B cell (primary cell): ENCODE results near the gene TYK2. TPM values are rescaled to one million over a fixed set of nuclear protein-coding genes. Genes with fewer than 3 reads are reported as not detected.
A peak's percentile ranks its signal among the peaks of the same experiment; 100 is the strongest.
"Not testable (repeated sequence)": the region's sequence is repeated elsewhere in the genome, so short reads cannot be mapped to it uniquely, and the experiment has no call there.

Experiments used
- ATAC-seq: fragments of 200-7000 bp; cut with Tn5 transposase; one replicate; pipeline ENCODE4 v1.10.0; 2021; ENCODE audit warnings: low read depth, mild to moderate bottlenecking, moderate number of reproducible peaks, moderate library complexity
- CTCF ChIA-PET: fragments of 350-600 bp; sonication (Branson Sonifier 250); formaldehyde crosslinking; loops from one replicate; lab custom pipeline; 2021; ENCODE audit warnings: antibody characterized with exemption, inconsistent platforms; lab: Charles Lee
- POLR2A ChIA-PET: fragments of 350-600 bp; sonication (Branson Sonifier 250); formaldehyde crosslinking; loops from one replicate; lab custom pipeline; 2021; ENCODE audit warnings: antibody characterized with exemption; lab: Charles Lee
- DNase-seq: peaks from one replicate; pipeline ENCODE4 v3.0.0; 2013
- H2AFZ ChIP-seq: 2 replicates; pipeline ENCODE4 v1.6.1; 2012; ENCODE audit warnings: mild to moderate bottlenecking, low read depth, low read length; ENCODE audit not compliant: insufficient read depth, poor library complexity, severe bottlenecking
- H3K27ac ChIP-seq, 2 donors: 1 replicate in 1 of 2; 2 replicates in 1 of 2; pipeline ENCODE4 v1.5.1; 2012 to 2013; ENCODE audit warnings: low read length in 2 of 2, mild to moderate bottlenecking in 2 of 2, moderate library complexity in 1 of 2
- H3K27me3 ChIP-seq, 4 experiments: fragments of 200-600 bp in 1 of 4; sonication (generic) in 1 of 4; replicated peaks in 1 of 4; 1 replicate in 2 of 4; 2 replicates in 2 of 4; pipeline versions ENCODE4 v1.6.1 to v1.7.0; 2013 to 2016; ENCODE audit warnings: low read length in 3 of 4, mild to moderate bottlenecking in 2 of 4, mixed read lengths in 1 of 4, moderate library complexity in 1 of 4; ENCODE audit not compliant: insufficient read depth in 4 of 4, control insufficient read depth in 3 of 4; ENCODE audit errors: control extremely low read depth in 1 of 4
- H3K36me3 ChIP-seq, 2 experiments: replicated peaks in 1 of 2; 1 replicate in 1 of 2; 2 replicates in 1 of 2; pipeline versions ENCODE4 v1.6.1 to v1.7.1; 2013; ENCODE audit warnings: low read length in 1 of 2; ENCODE audit not compliant: insufficient read depth in 2 of 2, control insufficient read depth in 1 of 2; ENCODE audit errors: control extremely low read depth in 1 of 2, extremely low read depth in 1 of 2
- H3K4me1 ChIP-seq, 2 donors: fragments of 200-600 bp in 1 of 2; sonication (generic) in 1 of 2; 1 replicate in 1 of 2; 2 replicates in 1 of 2; pipeline versions ENCODE4 v1.5.1 to v1.6.1; 2013 to 2017; ENCODE audit warnings: low read length in 2 of 2; ENCODE audit not compliant: control insufficient read depth in 2 of 2, insufficient read depth in 2 of 2
- H3K4me2 ChIP-seq: replicated peaks from 2 replicates; pipeline ENCODE3; 2012; ENCODE audit warnings: mild to moderate bottlenecking, low read depth, low read length; ENCODE audit not compliant: poor library complexity, severe bottlenecking
- H3K4me3 ChIP-seq, 5 experiments: fragments of 200-600 bp in 1 of 5; sonication (generic) in 1 of 5; 1 replicate in 3 of 5; 2 replicates in 2 of 5; pipeline versions ENCODE4 v1.5.1 to v1.7.0; 2011 to 2016; ENCODE audit warnings: low read length in 4 of 5, mild to moderate bottlenecking in 4 of 5, low read depth in 2 of 5, control low read depth in 1 of 5, moderate library complexity in 1 of 5; ENCODE audit not compliant: insufficient read depth in 1 of 5; ENCODE audit errors: control extremely low read depth in 1 of 5, extremely low read depth in 1 of 5
- H3K79me2 ChIP-seq: fragments of 200-600 bp; sonication (generic); one replicate; pipeline ENCODE4 v1.6.0; 2016; ENCODE audit warnings: low read length; ENCODE audit not compliant: control insufficient read depth, insufficient read depth
- H3K9ac ChIP-seq: fragments of 200-600 bp; sonication (generic); 2 replicates; pipeline ENCODE4 v1.6.1; 2017; ENCODE audit warnings: mild to moderate bottlenecking, low read length, moderate library complexity
- H3K9me3 ChIP-seq, 3 donors: one replicate each; pipeline versions ENCODE4 v1.6.1 to v1.7.1; 2013; ENCODE audit warnings: low read length in 2 of 3; ENCODE audit not compliant: control insufficient read depth in 2 of 3, insufficient read depth in 1 of 3; ENCODE audit errors: control extremely low read depth in 1 of 3
- H4K20me1 ChIP-seq: 2 replicates; pipeline ENCODE4 v1.6.0; 2012; ENCODE audit warnings: mild to moderate bottlenecking, low read length; ENCODE audit not compliant: insufficient read depth, control insufficient read depth, poor library complexity, severe bottlenecking
- H3K27ac Mint-ChIP-seq: one replicate; pipeline ENCODE4 v1.8.0; 2021; ENCODE audit warnings: mixed read lengths
- H3K27me3 Mint-ChIP-seq: one replicate; pipeline ENCODE4 v1.8.0; 2021; ENCODE audit warnings: mixed read lengths
- H3K4me1 Mint-ChIP-seq: one replicate; pipeline ENCODE4 v1.8.0; 2021; ENCODE audit warnings: mixed read lengths
- H3K4me3 Mint-ChIP-seq: one replicate; pipeline ENCODE4 v1.8.0; 2021; ENCODE audit warnings: mixed read lengths
- H3K9me3 Mint-ChIP-seq: one replicate; pipeline ENCODE4 v1.8.0; 2022; ENCODE audit warnings: mixed read lengths; ENCODE audit not compliant: insufficient read depth
- CTCF ChIP-seq: fragments of 200-600 bp; IDR thresholded peaks from one replicate; pipeline ENCODE4 v1.8.0; 2022; ENCODE audit warnings: antibody characterized with exemption, mild to moderate bottlenecking
- EZH2 ChIP-seq: IDR thresholded peaks from 2 replicates; pipeline ENCODE4 v1.6.1; 2012; ENCODE audit warnings: borderline replicate concordance, low read depth, mild to moderate bottlenecking, moderate library complexity, low read length; ENCODE audit not compliant: insufficient read depth, poor library complexity, severe bottlenecking
- WGBS: methylation state at CpG from one replicate; pipeline ENCODE4 v1.1.5; 2013; ENCODE audit warnings: missing lambda C conversion rate; ENCODE audit not compliant: insufficient coverage; 5-methylcytosine and 5-hydroxymethylcytosine counted together
- intact Hi-C: fragments of 100-400 bp; cut with micrococcal nuclease; formaldehyde crosslinking; loops from one replicate; pipeline ENCODE4 v1.10.0; 2022
- polyA plus RNA-seq: library from polyadenylated mRNA; depleted of rRNA; stranded (reverse); fragments of >200 nt; gene quantifications from 2 replicates; pipeline ENCODE4 v1.2.3, GENCODE V29; 2012
- total RNA-seq, 2 donors: library from RNA; stranded (reverse); fragments of 120-200 nt in 1 of 2; gene quantifications; 1 replicate in 1 of 2; 2 replicates in 1 of 2; pipeline versions ENCODE4 v1.2.3 to v1.2.4, GENCODE V29; 2013 to 2022

TYK2 gene
- total and polyA plus RNA-seq, 2 donors (not counting 1 experiment from before 2014, with no cell fraction given): 337 to 343 TPM

GRCh38 chr19:10379880-10380312 lies 476 bp downstream of the TYK2 start:
- 0% methylated on average over 6 of the region's 10 CpGs for WGBS
- Histone ChIP-seq H3K79me2 (peaks cover 33% of the 10 kb centered on the region), H3K27me3 (no peaks in the 10 kb centered on the region), H3K9ac (peak overlapping the region; percentile 94), H3K36me3 (peaks cover 0 to 16% of the 10 kb centered on the region in 2 experiments), H3K4me2 (peak overlapping the region; percentile 99), H3K27ac (peak overlapping the region; percentile 62 to 91), H3K4me1 (peaks cover 10 to 17% of the 10 kb centered on the region in 2 donors), H4K20me1 (no peaks in the 10 kb centered on the region), H2AFZ (peak overlapping the region; percentile 98), H3K9me3 (no peaks in the 10 kb centered on the region), H3K4me3 (peak overlapping the region; percentile 63 to 99 (median 90))
- Mint-ChIP-seq H3K27ac (peak overlapping the region; percentile 91), H3K9me3 (no peaks in the 10 kb centered on the region), H3K4me3 (peak overlapping the region; percentile 87), H3K27me3 (no peaks in the 10 kb centered on the region), H3K4me1 (peaks cover 23% of the 10 kb centered on the region)
- intact Hi-C loops: loop anchor here (1.0 to 2.0 kb wide), 5 partner anchors 23 to 284 kb away; partner anchors contain the start of genes CDC37, ICAM1 and RAVER1
- ATAC-seq (no peak), DNase-seq (no peak)
- ChIA-PET POLR2A (interaction anchor here (0.6 to 2.3 kb wide), 6 partner anchors 46 to 185 kb away, joined by 3 to 15 read pairs (median 8); partner anchors contain the start of genes DNMT1, ICAM1 and RAVER1), CTCF (interaction anchor here (0.6 to 18.2 kb wide), 9 partner anchors 9 to 323 kb away, joined by 3 to 570 read pairs (median 5); partner anchors contain the start of gene ICAM1)
- TF ChIP-seq CTCF (no peak), EZH2 (no peak)

GRCh38 chr19:10378124-10378523 lies 2.2 kb downstream of the TYK2 start:
- peaks cover 0 to 19% of the 10 kb centered on the region in 2 experiments for H3K36me3 ChIP-seq
- no peaks in the 10 kb centered on the region for H4K20me1 ChIP-seq
- H3K4me3 ChIP-seq: no peak overlapping the region
- Mint-ChIP-seq H3K27ac (no peak overlapping the region), H3K27me3 (no peaks in the 10 kb centered on the region), H3K9me3 (no peaks in the 10 kb centered on the region), H3K4me3 (no peak overlapping the region), H3K4me1 (peaks cover 32% of the 10 kb centered on the region)
- H3K79me2 ChIP-seq: peaks cover 39% of the 10 kb centered on the region
- H3K4me1 ChIP-seq: peaks cover 17 to 25% of the 10 kb centered on the region in 2 donors
- H2AFZ ChIP-seq: no peak overlapping the region
- CTCF ChIA-PET: interaction anchor here (0.9 to 18.2 kb wide), 3 partner anchors 11 to 110 kb away, joined by 3 to 570 read pairs (median 27); partner anchors contain the start of gene ICAM1
- H3K9ac ChIP-seq: no peak overlapping the region
- 100% methylated on average over 7 of the region's 8 CpGs for WGBS
- H3K27me3 ChIP-seq: no peaks in the 10 kb centered on the region
- DNase-seq (no peak), ATAC-seq (no peak)
- POLR2A ChIA-PET: interaction anchor here (0.6 kb wide), 1 partner anchor 104 kb away, joined by 7 read pairs; no protein-coding TSS in a partner anchor
- TF ChIP-seq CTCF: no peak
- TF ChIP-seq EZH2: no peak
- intact Hi-C loops: no loop called here
- no peak overlapping the region for H3K27ac ChIP-seq
- no peak overlapping the region for H3K4me2 ChIP-seq
- no peaks in the 10 kb centered on the region for H3K9me3 ChIP-seq

- WGBS: 100% methylated on average over 2 of the region's 2 CpGs
- POLR2A ChIA-PET, H3K4me3 Mint-ChIP-seq: not testable (repeated sequence)
These were observed 3.2 kb downstream of the TYK2 start for GRCh38 chr19:10377140-10377640.

More at GRCh38 chr19:10377140-10377640, 3.2 kb downstream of the TYK2 start:
- H2AFZ ChIP-seq, intact Hi-C loops, H4K20me1 ChIP-seq, CTCF ChIA-PET, DNase-seq, H3K9ac ChIP-seq, H3K27me3 Mint-ChIP-seq, H3K9me3 Mint-ChIP-seq, H3K4me3 ChIP-seq, ATAC-seq, H3K27ac ChIP-seq, H3K27me3 ChIP-seq, H3K4me2 ChIP-seq, H3K27ac Mint-ChIP-seq, H3K9me3 ChIP-seq: not testable (repeated sequence)
- H3K4me1 Mint-ChIP-seq: peaks cover 32% of the 10 kb centered on the region
- Histone ChIP-seq H3K4me1 (peaks cover 17 to 27% of the 10 kb centered on the region in 2 donors), H3K36me3 (peaks cover 0 to 19% of the 10 kb centered on the region in 2 experiments), H3K79me2 (peaks cover 39% of the 10 kb centered on the region)
